HepG2 (cell line): ENCODE data around the gene PRR12. TPM values are rescaled to one million over a fixed set of nuclear protein-coding genes. Genes with fewer than 3 reads are reported as not detected.

ENCODE experiments used
- HNF4G ChIP-seq, 2 experiments: sonication (generic) in 1 of 2; formaldehyde crosslinking in 1 of 2; IDR thresholded peaks; 2 replicates each; pipeline versions ENCODE4 v1.4.0 to v1.6.1; 2011 to 2020; ENCODE audit warnings: borderline replicate concordance in 2 of 2, low read depth in 2 of 2, mild to moderate bottlenecking in 2 of 2, low read length in 1 of 2, missing genetic modification reagents in 1 of 2, moderate library complexity in 1 of 2
- IRF2 ChIP-seq: IDR thresholded peaks from 2 replicates; pipeline ENCODE4 v1.6.1; 2018; ENCODE audit warnings: missing genetic modification reagents, missing compliant biosample characterization
- IRF9 ChIP-seq: sonication (generic); formaldehyde crosslinking; IDR thresholded peaks from 2 replicates; pipeline ENCODE4 v1.8.0; 2022; ENCODE audit warnings: missing genetic modification reagents, mild to moderate bottlenecking, borderline replicate concordance
- KDM5A ChIP-seq: fragments of 200-600 bp; sonication (generic); IDR thresholded peaks from 2 replicates; pipeline ENCODE4 v1.7.0; 2018; ENCODE audit warnings: antibody characterized with exemption, mild to moderate bottlenecking, low read length, borderline replicate concordance
- MTA1 ChIP-seq: sonication (generic); formaldehyde crosslinking; IDR thresholded peaks from 2 replicates; pipeline ENCODE4 v1.4.0; 2020; ENCODE audit warnings: missing genetic modification reagents, mild to moderate bottlenecking, borderline replicate concordance
- NPAS2 ChIP-seq: sonication (generic); formaldehyde crosslinking; IDR thresholded peaks from 2 replicates; pipeline ENCODE4 v1.8.0; 2022; ENCODE audit warnings: mild to moderate bottlenecking, missing genetic modification reagents, borderline replicate concordance
- RFX1 ChIP-seq: fragments of 450-650 bp; IDR thresholded peaks from 2 replicates; pipeline ENCODE4 v1.6.1; 2017
- SALL1 ChIP-seq: sonication (generic); formaldehyde crosslinking; IDR thresholded peaks from 2 replicates; pipeline ENCODE4 v1.8.0; 2022; ENCODE audit warnings: mild to moderate bottlenecking, missing genetic modification reagents
- SMYD3 ChIP-seq: sonication (generic); formaldehyde crosslinking; IDR thresholded peaks from 2 replicates; pipeline ENCODE4 v1.8.1; 2023; ENCODE audit warnings: mild to moderate bottlenecking, missing genetic modification reagents
- ZBTB43 ChIP-seq: sonication (generic); formaldehyde crosslinking; conservative IDR thresholded peaks from 2 replicates; pipeline ENCODE4 v1.4.0; 2020; ENCODE audit warnings: missing genetic modification reagents
- ZNF138 ChIP-seq: sonication (generic); formaldehyde crosslinking; IDR thresholded peaks from 2 replicates; pipeline ENCODE4 v1.5.0; 2020; ENCODE audit warnings: mild to moderate bottlenecking, low read depth, missing genetic modification reagents
- ZNF510 ChIP-seq: sonication (generic); formaldehyde crosslinking; IDR thresholded peaks from 2 replicates; pipeline ENCODE4 v1.4.0; 2020; ENCODE audit warnings: low read depth, mild to moderate bottlenecking, missing genetic modification reagents
- ZNF549 ChIP-seq: sonication (generic); formaldehyde crosslinking; IDR thresholded peaks from 2 replicates; pipeline ENCODE4 v1.5.0; 2020; ENCODE audit warnings: missing genetic modification reagents
- ZNF570 ChIP-seq: sonication (generic); formaldehyde crosslinking; IDR thresholded peaks from 2 replicates; pipeline ENCODE4 v1.4.0; 2020; ENCODE audit warnings: mild to moderate bottlenecking, missing genetic modification reagents, borderline replicate concordance
- ZNF746 ChIP-seq: sonication (generic); formaldehyde crosslinking; IDR thresholded peaks from 2 replicates; pipeline ENCODE4 v1.8.0; 2022; ENCODE audit warnings: mild to moderate bottlenecking, missing genetic modification reagents
- ZNF776 ChIP-seq: sonication (generic); formaldehyde crosslinking; IDR thresholded peaks from 2 replicates; pipeline ENCODE4 v1.4.0; 2020; ENCODE audit warnings: mild to moderate bottlenecking, missing genetic modification reagents
- ZNF780A ChIP-seq: sonication (generic); formaldehyde crosslinking; IDR thresholded peaks from 2 replicates; pipeline ENCODE4 v1.8.0; 2022; ENCODE audit warnings: mild to moderate bottlenecking, missing genetic modification reagents, moderate library complexity
- ZZZ3 ChIP-seq: sonication (generic); formaldehyde crosslinking; IDR thresholded peaks from 2 replicates; pipeline ENCODE4 v1.4.0; 2020; ENCODE audit warnings: missing genetic modification reagents, mild to moderate bottlenecking, borderline replicate concordance
- polyA plus RNA-seq, 8 experiments: library from polyadenylated mRNA; depleted of rRNA in 3 of 8; stranded (reverse) in 7 of 8; unstranded in 1 of 8; fragments of >200 nt; fragmentation: Illumina TruSeq in 4 of 8; extraction: Trizol in 4 of 8; gene quantifications; 2 replicates each; pipeline versions ENCODE4 v1.2.1 to v1.2.3, GENCODE V29; 2011 to 2016; ENCODE audit warnings: low read depth in 4 of 8, missing spikeins in 1 of 8, mixed read lengths in 1 of 8; ENCODE audit not compliant: insufficient read depth in 1 of 8
- total RNA-seq, 5 experiments: library from RNA; depleted of rRNA; stranded (reverse); fragments of >200 nt; fragmentation: Illumina TruSeq; extraction: Trizol; gene quantifications; 2 replicates each; pipeline ENCODE4 v1.2.3, GENCODE V29; 2016; ENCODE audit warnings: low read depth in 1 of 5
- TF ChIP-seq, protein P1 (sequence below): sonication (generic); formaldehyde crosslinking; IDR thresholded peaks from 2 replicates; pipeline ENCODE4 v1.9.0; 2022; ENCODE audit warnings: low read depth, missing genetic modification reagents
- TF ChIP-seq, protein P2 (sequence below): sonication (generic); formaldehyde crosslinking; IDR thresholded peaks from 2 replicates; pipeline ENCODE4 v1.4.0; 2020; ENCODE audit warnings: missing genetic modification reagents
- TF ChIP-seq, protein P3 (sequence below): sonication (generic); formaldehyde crosslinking; IDR thresholded peaks from 2 replicates; pipeline ENCODE4 v1.4.0; 2020; ENCODE audit warnings: missing genetic modification reagents

Gene PRR12
- total and polyA plus RNA-seq, 2 of the 13 experiments (the other 11 are each of a cell fraction or from before 2014, with no cell fraction given) = 0.62 to 1.5 TPM

DNA sequence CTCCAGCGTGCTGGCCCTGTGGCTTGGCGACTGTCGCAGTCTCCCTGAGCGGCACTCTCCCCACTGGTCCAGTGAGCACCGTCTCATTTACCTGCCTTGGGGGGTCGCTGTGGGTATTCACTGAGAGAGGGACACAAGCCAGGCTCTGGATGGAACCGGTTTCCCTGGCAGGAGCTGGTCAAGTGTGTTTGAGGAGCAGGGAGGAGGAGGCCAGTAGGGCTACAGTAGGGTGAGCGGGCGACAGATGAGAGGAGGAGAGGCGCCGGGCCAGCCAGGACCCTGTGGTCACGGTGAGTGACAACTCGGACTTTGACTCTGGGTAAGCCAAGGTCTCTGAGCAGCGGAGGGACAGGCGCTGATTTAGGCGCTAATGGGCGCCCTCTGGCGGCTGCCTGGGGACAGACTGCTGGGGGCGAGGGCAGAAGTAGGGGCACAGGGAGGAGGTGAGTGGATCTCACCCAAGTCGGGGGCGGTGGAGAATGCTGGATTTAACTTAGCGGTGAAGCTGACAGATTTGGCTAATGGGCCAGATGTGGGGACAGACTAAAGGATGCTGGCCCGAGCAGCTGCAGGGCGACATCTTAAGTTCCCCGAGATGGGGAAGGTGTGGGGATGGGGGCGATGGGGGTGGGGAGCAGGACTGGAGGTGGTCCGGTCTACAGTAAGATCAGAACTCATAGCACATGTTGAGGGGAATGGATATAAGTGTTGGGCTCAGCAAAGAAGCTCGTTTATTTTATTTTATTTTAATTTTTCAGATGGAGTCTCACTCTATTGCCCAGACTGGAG, 81.3 kb downstream of the PRR12 start (continued):
- TF ChIP-seq, protein P1, sequence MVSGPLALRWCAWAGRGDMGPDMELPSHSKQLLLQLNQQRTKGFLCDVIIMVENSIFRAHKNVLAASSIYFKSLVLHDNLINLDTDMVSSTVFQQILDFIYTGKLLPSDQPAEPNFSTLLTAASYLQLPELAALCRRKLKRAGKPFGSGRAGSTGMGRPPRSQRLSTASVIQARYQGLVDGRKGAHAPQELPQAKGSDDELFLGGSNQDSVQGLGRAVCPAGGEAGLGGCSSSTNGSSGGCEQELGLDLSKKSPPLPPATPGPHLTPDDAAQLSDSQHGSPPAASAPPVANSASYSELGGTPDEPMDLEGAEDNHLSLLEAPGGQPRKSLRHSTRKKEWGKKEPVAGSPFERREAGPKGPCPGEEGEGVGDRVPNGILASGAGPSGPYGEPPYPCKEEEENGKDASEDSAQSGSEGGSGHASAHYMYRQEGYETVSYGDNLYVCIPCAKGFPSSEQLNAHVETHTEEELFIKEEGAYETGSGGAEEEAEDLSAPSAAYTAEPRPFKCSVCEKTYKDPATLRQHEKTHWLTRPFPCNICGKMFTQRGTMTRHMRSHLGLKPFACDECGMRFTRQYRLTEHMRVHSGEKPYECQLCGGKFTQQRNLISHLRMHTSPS = 0 out of 2 replicates have a peak, but pooled peaks have one; percentile 46
- TF ChIP-seq IRF2 (CRISPR knock-in tag) (peak; percentile 58; the same call in 1 of the 2 replicates), ZNF776 (CRISPR knock-in tag) (0 out of 2 replicates have a peak, but pooled peaks have one; percentile 71), KDM5A (no peak), ZNF570 (no peak), ZNF138 (no peak), ZZZ3 (CRISPR knock-in tag) (no peak), MTA1 (CRISPR knock-in tag) (peak; percentile 74; the same call in 1 of the 2 replicates), ZBTB43 (CRISPR knock-in tag) (0 out of 2 replicates have a peak, but pooled peaks have one; percentile 33), HNF4G (IDR thresholded peaks at IDR 0.05; ENCODE audit: borderline replicate concordance, low read depth, low read length) (peak; percentile 96), HNF4G (CRISPR knock-in tag; IDR thresholded peaks at IDR 0.05; ENCODE audit: borderline replicate concordance, low read depth) (peak; percentile 95), NPAS2 (CRISPR knock-in tag) (no peak), ZNF549 (CRISPR knock-in tag) (no peak), ZNF510 (CRISPR knock-in tag) (no peak), SALL1 (peak; percentile 79), RFX1 (no peak), ZNF746 (no peak), ZNF780A (0 out of 2 replicates have a peak, but pooled peaks have one; percentile 60), SMYD3 (CRISPR knock-in tag) (no peak), IRF9 (CRISPR knock-in tag) (no peak)
- TF ChIP-seq, protein P2, sequence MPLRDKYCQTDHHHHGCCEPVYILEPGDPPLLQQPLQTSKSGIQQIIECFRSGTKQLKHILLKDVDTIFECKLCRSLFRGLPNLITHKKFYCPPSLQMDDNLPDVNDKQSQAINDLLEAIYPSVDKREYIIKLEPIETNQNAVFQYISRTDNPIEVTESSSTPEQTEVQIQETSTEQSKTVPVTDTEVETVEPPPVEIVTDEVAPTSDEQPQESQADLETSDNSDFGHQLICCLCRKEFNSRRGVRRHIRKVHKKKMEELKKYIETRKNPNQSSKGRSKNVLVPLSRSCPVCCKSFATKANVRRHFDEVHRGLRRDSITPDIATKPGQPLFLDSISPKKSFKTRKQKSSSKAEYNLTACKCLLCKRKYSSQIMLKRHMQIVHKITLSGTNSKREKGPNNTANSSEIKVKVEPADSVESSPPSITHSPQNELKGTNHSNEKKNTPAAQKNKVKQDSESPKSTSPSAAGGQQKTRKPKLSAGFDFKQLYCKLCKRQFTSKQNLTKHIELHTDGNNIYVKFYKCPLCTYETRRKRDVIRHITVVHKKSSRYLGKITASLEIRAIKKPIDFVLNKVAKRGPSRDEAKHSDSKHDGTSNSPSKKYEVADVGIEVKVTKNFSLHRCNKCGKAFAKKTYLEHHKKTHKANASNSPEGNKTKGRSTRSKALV = peak; percentile 76; the same call in 1 of the 2 replicates
- TF ChIP-seq, protein P3, sequence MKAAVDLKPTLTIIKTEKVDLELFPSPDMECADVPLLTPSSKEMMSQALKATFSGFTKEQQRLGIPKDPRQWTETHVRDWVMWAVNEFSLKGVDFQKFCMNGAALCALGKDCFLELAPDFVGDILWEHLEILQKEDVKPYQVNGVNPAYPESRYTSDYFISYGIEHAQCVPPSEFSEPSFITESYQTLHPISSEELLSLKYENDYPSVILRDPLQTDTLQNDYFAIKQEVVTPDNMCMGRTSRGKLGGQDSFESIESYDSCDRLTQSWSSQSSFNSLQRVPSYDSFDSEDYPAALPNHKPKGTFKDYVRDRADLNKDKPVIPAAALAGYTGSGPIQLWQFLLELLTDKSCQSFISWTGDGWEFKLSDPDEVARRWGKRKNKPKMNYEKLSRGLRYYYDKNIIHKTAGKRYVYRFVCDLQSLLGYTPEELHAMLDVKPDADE (CRISPR knock-in tag) = no peak
